ENCODE measurements around the gene LRFN2.

DNA sequence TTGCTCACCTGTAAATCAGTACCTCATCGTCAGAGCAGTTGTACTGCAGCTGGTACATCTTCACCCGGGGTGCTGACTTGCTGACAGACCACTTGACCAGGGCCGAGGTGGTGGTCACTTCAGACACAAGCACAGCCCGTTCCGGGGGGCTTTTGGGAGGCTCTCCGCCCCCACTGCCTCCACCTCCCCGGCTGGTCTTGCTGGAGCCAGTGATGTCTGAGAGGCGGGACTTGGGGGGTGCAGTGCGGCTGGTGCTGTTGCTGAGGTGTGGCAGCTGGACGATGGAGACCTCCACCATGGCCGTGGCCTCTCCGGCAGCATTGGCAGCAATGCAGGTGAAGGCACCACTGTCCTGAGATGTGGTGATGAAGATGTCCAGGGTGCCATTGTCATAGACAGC is 155.5 kb downstream of the LRFN2 start:
- no peak for TF ChIP-seq EZH2 (IDR thresholded peaks at IDR 0.05; ENCODE audit: borderline replicate concordance, low read length)
- TF ChIP-seq, protein P1, sequence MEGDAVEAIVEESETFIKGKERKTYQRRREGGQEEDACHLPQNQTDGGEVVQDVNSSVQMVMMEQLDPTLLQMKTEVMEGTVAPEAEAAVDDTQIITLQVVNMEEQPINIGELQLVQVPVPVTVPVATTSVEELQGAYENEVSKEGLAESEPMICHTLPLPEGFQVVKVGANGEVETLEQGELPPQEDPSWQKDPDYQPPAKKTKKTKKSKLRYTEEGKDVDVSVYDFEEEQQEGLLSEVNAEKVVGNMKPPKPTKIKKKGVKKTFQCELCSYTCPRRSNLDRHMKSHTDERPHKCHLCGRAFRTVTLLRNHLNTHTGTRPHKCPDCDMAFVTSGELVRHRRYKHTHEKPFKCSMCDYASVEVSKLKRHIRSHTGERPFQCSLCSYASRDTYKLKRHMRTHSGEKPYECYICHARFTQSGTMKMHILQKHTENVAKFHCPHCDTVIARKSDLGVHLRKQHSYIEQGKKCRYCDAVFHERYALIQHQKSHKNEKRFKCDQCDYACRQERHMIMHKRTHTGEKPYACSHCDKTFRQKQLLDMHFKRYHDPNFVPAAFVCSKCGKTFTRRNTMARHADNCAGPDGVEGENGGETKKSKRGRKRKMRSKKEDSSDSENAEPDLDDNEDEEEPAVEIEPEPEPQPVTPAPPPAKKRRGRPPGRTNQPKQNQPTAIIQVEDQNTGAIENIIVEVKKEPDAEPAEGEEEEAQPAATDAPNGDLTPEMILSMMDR (conservative IDR thresholded peaks at IDR 0.05 in 1 of 2, IDR thresholded peaks at IDR 0.05 in 1 of 2; ENCODE audit: extremely low read depth in 1 of 2, insufficient read depth in 1 of 2, low read depth in 1 of 2, low read length in 2 of 2), result no peak

Measured in mammary epithelial cell (primary cell).